SU-DHL-6 (cell line): ENCODE results near the gene KLHL29.

Experiments
- H2AFZ ChIP-seq: fragments of 200-600 bp; sonication (generic); 2 replicates; pipeline ENCODE4 v1.6.1; 2014; ENCODE audit warnings: low read depth, mild to moderate bottlenecking, moderate library complexity, mixed read lengths, antibody characterized with exemption, low read length; ENCODE audit not compliant: severe bottlenecking
- H3F3A ChIP-seq: fragments of 200-600 bp; shearing (Covaris generic); 2 replicates; pipeline ENCODE4 v1.6.0; 2016; ENCODE audit warnings: antibody characterized with exemption, mild to moderate bottlenecking; ENCODE audit not compliant: insufficient read depth
- H3K27ac ChIP-seq: fragments of 200-600 bp; sonication (generic); 2 replicates; pipeline ENCODE4 v1.5.1; 2016; ENCODE audit warnings: low read depth, mild to moderate bottlenecking, low read length, moderate library complexity, mixed read lengths
- H3K27me3 ChIP-seq: fragments of 200-600 bp; sonication (generic), shearing (Covaris generic); 2 replicates; pipeline ENCODE4 v1.6.0; 2014; ENCODE audit warnings: mild to moderate bottlenecking, low read length
- H3K36me3 ChIP-seq: fragments of 200-600 bp; sonication (generic); 2 replicates; pipeline ENCODE4 v1.6.1; 2014; ENCODE audit warnings: mild to moderate bottlenecking, low read length, mixed read lengths
- H3K4me2 ChIP-seq: fragments of 300-600, 200-600 bp; shearing (Covaris generic), sonication (generic); 2 replicates; pipeline ENCODE4 v1.6.0; 2014; ENCODE audit warnings: low read length, low read depth, mild to moderate bottlenecking; ENCODE audit not compliant: poor library complexity, severe bottlenecking
- H3K4me3 ChIP-seq: fragments of 200-600 bp; sonication (generic); 2 replicates; pipeline ENCODE4 v1.5.1; 2014; ENCODE audit warnings: antibody characterized with exemption, low read length, mild to moderate bottlenecking, mixed read lengths; ENCODE audit not compliant: insufficient read depth, poor library complexity, severe bottlenecking
- H3K79me2 ChIP-seq: fragments of 200-600 bp; sonication (generic); 2 replicates; pipeline ENCODE4 v1.6.1; 2014; ENCODE audit warnings: mild to moderate bottlenecking, low read length, moderate library complexity; ENCODE audit not compliant: insufficient read depth
- H3K9ac ChIP-seq: fragments of 200-600 bp; sonication (generic); 2 replicates; pipeline ENCODE4 v1.7.0; 2014; ENCODE audit warnings: mild to moderate bottlenecking, low read length
- H3K9me2 ChIP-seq: fragments of 200-600 bp; sonication (generic); replicated peaks from 2 replicates; pipeline ENCODE4 v1.6.1; 2014; ENCODE audit warnings: low read length; ENCODE audit not compliant: insufficient read depth
- H3K9me3 ChIP-seq: fragments of 200-600 bp; sonication (generic); 2 replicates; pipeline ENCODE4 v1.6.1; 2014; ENCODE audit warnings: low read length, mixed read lengths; ENCODE audit not compliant: insufficient read depth
- H4K20me1 ChIP-seq: fragments of 200-600 bp; sonication (generic); 2 replicates; pipeline ENCODE4 v1.6.1; 2014; ENCODE audit warnings: low read depth, mild to moderate bottlenecking, antibody characterized with exemption, low read length, moderate library complexity, mixed read lengths
- CTCF ChIP-seq: fragments of 200-600 bp; sonication (generic); IDR thresholded peaks from one replicate; pipeline ENCODE4 v1.5.1; 2017; ENCODE audit warnings: antibody characterized with exemption, mild to moderate bottlenecking, low read length, moderate library complexity; ENCODE audit not compliant: insufficient read depth, poor library complexity, severe bottlenecking
- EZH2phosphoT487 ChIP-seq: fragments of 200-600 bp; sonication (generic), shearing (Covaris generic); conservative IDR thresholded peaks from 2 replicates; pipeline ENCODE4 v1.6.1; 2018; ENCODE audit warnings: mild to moderate bottlenecking, antibody characterized with exemption, low read length, moderate library complexity, mixed read lengths

Gene KLHL29

GRCh38 chr2:23700627-23701026 is 315.6 kb downstream of the KLHL29 start:
- Histone ChIP-seq H3K79me2 (no peaks in the 10 kb centered on the region), H3K36me3 (no peaks in the 10 kb centered on the region), H3K27me3 (no peaks in the 10 kb centered on the region), H3K9ac (no peak overlapping the region), H2AFZ (no peak overlapping the region), H3K4me3 (no peak overlapping the region), H3K9me3 (no peaks in the 10 kb centered on the region), H3F3A (no peaks in the 10 kb centered on the region), H3K27ac (no peak overlapping the region), H3K4me2 (no peak overlapping the region), H4K20me1 (no peaks in the 10 kb centered on the region), H3K9me2 (no peaks in the 10 kb centered on the region)
- TF ChIP-seq EZH2phosphoT487 (no peak), CTCF (no peak)

GRCh38 chr2:23703037-23703582 is 318.1 kb downstream of the KLHL29 start:
- H3K79me2 ChIP-seq = no peaks in the 10 kb centered on the region

GRCh38 chr2:23703583-23704385 is 318.8 kb downstream of the KLHL29 start:
- no peaks in the 10 kb centered on the region for H3K9me2 ChIP-seq
- no peak overlapping the region for H2AFZ ChIP-seq
- H3K36me3 ChIP-seq = no peaks in the 10 kb centered on the region
- no peak overlapping the region for H3K4me3 ChIP-seq
- no peak overlapping the region for H3K9ac ChIP-seq
- H3F3A ChIP-seq = no peaks in the 10 kb centered on the region
- H3K79me2 ChIP-seq = no peaks in the 10 kb centered on the region
- H3K9me3 ChIP-seq = no peaks in the 10 kb centered on the region
- no peaks in the 10 kb centered on the region for H4K20me1 ChIP-seq
- no peaks in the 10 kb centered on the region for H3K27me3 ChIP-seq
- H3K4me2 ChIP-seq = no peak overlapping the region
- no peak overlapping the region for H3K27ac ChIP-seq
- no peak for TF ChIP-seq CTCF
- TF ChIP-seq EZH2phosphoT487 = no peak

More at GRCh38 chr2:23703037-23703582, 318.1 kb downstream of the KLHL29 start:
- H3K4me2 ChIP-seq = no peak overlapping the region
- no peak overlapping the region for H2AFZ ChIP-seq
- no peaks in the 10 kb centered on the region for H3K36me3 ChIP-seq
- H3K27me3 ChIP-seq = no peaks in the 10 kb centered on the region
- H3K9me3 ChIP-seq = no peaks in the 10 kb centered on the region
- no peaks in the 10 kb centered on the region for H3K9me2 ChIP-seq
- H4K20me1 ChIP-seq = no peaks in the 10 kb centered on the region
- TF ChIP-seq CTCF = no peak
- TF ChIP-seq EZH2phosphoT487 = no peak
- no peak overlapping the region for H3K9ac ChIP-seq
- no peak overlapping the region for H3K4me3 ChIP-seq
- no peaks in the 10 kb centered on the region for H3F3A ChIP-seq
- no peak overlapping the region for H3K27ac ChIP-seq
